ENCODE data around the gene NOC4L.

Gene NOC4L

GRCh38 chr12:132171968-132172521 is 27.8 kb downstream of the NOC4L start:
- DNase-seq = no peak

- DNase-seq = no peak
These were observed 28.4 kb downstream of the NOC4L start for GRCh38 chr12:132172619-132173018.

GRCh38 chr12:132173135-132174014 is 29.1 kb downstream of the NOC4L start:
- no peak for DNase-seq

- DNase-seq = no peak
These were observed 30.0 kb downstream of the NOC4L start for GRCh38 chr12:132174015-132174838.

- DNase-seq = no peak
These were observed 30.7 kb downstream of the NOC4L start for GRCh38 chr12:132174839-132175490.

GRCh38 chr12:132175496-132176384 is 31.5 kb downstream of the NOC4L start:
- no peak for DNase-seq

- no peak for DNase-seq
These were observed 32.2 kb downstream of the NOC4L start for GRCh38 chr12:132176385-132176919.

- DNase-seq = no peak
These were observed 32.8 kb downstream of the NOC4L start for GRCh38 chr12:132176920-132177551.

- DNase-seq = no peak
These were observed 34.1 kb downstream of the NOC4L start for GRCh38 chr12:132178316-132178715.

- DNase-seq = no peak
These were observed 34.6 kb downstream of the NOC4L start for GRCh38 chr12:132178801-132179401.

- no peak for DNase-seq
These were observed 35.4 kb downstream of the NOC4L start for GRCh38 chr12:132179431-132180362.

GRCh38 chr12:132180648-132181546 is 36.6 kb downstream of the NOC4L start:
- no peak for DNase-seq

GRCh38 chr12:132181570-132182200 is 37.4 kb downstream of the NOC4L start:
- DNase-seq = no peak

- no peak for DNase-seq
These were observed 38.0 kb downstream of the NOC4L start for GRCh38 chr12:132182206-132182710.

GRCh38 chr12:132182711-132183365 is 38.6 kb downstream of the NOC4L start:
- DNase-seq = no peak

GRCh38 chr12:132185705-132186104 is 41.4 kb downstream of the NOC4L start:
- no peak for DNase-seq

- no peak for DNase-seq
These were observed 42.1 kb downstream of the NOC4L start for GRCh38 chr12:132186208-132186856.

Data from KG1 (cell line).